AG09319 (cell line): ENCODE results near the gene ARL16.

Experiments used
- DNase-seq: peaks from one replicate; pipeline ENCODE4 v3.0.0-alpha.2; 2010; ENCODE audit warnings: low read depth; ENCODE audit errors: extremely low read depth
- TF ChIP-seq, protein P1 (sequence below): IDR thresholded peaks from 2 replicates; pipeline ENCODE4 v1.5.1; 2011; ENCODE audit warnings: low read depth, mild to moderate bottlenecking, inconsistent platforms, low read length, moderate library complexity

ARL16 gene, protein sequence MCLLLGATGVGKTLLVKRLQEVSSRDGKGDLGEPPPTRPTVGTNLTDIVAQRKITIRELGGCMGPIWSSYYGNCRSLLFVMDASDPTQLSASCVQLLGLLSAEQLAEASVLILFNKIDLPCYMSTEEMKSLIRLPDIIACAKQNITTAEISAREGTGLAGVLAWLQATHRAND

DNA sequence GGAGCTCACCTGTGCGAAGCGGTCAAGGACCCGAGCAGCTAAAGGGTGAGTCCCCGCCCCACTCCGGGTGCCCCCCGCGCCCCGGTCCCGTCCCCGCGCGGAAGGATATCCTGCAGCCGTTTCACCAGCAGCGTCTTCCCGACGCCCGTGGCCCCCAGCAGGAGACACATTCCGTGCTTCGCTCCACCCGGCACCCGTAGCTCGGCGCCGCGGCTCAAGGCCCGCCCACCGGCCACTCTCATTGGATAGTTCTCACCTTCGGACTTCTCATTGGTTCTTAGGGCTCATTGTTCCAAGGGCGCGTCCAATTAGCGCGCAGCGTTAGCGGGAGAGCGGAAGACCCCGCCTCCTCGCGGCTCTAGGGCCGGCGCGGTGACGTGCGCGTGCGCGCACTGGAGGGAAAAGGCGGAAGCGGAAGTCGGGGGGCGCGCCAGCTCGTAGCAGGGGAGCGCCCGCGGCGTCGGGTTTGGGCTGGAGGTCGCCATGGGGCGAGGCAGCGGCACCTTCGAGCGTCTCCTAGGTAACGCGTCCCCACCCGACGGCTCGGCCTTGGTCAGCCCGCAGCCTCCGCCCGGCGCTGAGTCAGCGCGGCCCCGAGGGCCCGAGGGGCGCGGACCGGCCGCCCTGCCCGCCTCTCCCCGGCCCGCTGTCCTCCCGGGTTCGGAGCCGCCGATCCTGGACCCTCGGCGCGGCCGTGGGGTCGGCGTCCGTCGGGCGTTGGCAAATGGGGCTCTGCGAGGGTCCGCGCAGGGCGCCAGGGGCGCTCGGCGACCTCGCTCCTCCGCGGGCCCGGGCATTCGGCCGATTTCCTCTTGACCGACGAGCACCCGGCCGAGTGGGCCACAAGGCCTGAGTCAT is at the start of gene ARL16, which contains the start of gene HGS:
Gene ARL16 (minus strand): TSS at position 214 of the 858 bp plus-strand sequence. CDS start 44 bp downstream, at position 170.
Gene HGS (plus strand): TSS at position 428 of the 858 bp plus-strand sequence. CDS start 56 bp downstream, at position 484.
- peak; percentile 98 for DNase-seq
- TF ChIP-seq, protein P1, sequence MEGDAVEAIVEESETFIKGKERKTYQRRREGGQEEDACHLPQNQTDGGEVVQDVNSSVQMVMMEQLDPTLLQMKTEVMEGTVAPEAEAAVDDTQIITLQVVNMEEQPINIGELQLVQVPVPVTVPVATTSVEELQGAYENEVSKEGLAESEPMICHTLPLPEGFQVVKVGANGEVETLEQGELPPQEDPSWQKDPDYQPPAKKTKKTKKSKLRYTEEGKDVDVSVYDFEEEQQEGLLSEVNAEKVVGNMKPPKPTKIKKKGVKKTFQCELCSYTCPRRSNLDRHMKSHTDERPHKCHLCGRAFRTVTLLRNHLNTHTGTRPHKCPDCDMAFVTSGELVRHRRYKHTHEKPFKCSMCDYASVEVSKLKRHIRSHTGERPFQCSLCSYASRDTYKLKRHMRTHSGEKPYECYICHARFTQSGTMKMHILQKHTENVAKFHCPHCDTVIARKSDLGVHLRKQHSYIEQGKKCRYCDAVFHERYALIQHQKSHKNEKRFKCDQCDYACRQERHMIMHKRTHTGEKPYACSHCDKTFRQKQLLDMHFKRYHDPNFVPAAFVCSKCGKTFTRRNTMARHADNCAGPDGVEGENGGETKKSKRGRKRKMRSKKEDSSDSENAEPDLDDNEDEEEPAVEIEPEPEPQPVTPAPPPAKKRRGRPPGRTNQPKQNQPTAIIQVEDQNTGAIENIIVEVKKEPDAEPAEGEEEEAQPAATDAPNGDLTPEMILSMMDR: no peak

DNA sequence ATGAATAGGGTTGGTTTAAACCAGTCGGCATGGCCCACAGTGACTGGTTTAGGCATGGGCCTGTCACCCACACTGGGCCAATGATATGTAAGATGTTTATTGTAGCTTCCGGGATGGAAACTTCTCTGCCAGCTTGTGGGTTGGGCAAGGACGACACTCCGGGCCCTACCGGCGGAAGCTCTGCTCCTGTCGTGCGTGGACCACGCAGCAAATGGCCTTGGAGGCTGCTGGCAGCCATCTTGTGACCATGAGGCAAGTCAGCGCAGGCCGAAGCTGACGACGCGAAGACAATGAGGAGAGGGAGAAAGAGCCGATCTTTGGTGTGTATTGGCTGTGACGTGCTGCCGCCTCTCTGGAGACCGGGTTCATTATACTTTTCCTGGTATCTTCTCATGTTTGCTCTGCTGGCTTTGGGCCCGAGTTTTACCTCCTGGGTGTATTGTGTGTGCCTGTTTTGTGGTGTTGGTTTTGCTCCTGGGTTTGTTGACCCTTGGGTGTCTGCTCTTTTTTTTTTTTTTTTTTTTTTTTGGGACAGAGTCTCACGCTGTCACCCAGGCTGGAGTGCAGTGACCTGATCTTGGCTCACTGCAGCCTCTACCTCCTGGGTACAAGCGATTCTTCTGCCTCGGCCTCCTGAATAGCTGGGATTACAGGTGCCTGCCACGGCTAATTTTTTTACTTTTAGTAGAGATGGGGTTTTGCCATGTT is 43.9 kb upstream of the ARL16 start:
- TF ChIP-seq, protein P1: no peak
- no peak for DNase-seq

DNA sequence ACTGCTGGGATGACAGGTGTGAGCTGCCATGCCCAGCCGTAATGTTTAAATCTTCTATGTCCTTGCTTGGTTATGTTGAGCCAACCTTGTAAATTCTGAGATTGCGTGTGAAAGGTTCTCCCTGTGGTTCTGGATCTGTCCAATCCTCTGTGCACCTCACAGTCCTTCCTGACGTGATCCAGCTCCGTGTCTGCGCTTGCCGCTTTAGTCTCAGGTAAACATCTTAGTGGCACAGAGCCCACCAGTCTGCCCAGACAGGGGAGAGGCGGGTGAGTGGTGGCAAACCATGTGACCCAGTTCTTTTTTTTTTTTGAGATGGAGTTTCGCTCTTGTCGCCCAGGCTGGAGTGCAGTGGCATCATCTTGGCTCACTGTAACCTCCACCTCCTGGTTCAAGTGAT is 42.4 kb upstream of the ARL16 start:
- TF ChIP-seq, protein P1: no peak
- no peak for DNase-seq

DNA sequence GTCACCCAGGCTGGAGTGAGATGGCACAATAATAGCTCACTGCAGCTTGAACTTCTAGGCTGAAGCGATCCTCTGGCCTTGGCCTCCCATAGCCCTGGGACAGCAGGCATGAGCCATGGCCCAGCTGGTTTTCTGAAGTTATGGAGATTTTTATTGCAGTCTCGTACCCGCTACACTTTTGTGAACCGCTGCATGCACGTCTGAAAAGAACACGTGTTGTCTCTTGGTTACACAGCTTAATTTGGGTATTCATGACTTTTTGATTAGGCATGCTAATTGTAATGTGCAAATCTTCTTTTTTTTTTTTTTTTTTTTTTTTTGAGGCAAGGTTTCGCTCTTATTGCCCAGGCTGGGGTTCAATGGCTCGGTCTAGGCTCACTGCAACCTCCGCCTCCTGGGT is 41.8 kb upstream of the ARL16 start:
- TF ChIP-seq, protein P1: no peak
- DNase-seq: no peak

DNA sequence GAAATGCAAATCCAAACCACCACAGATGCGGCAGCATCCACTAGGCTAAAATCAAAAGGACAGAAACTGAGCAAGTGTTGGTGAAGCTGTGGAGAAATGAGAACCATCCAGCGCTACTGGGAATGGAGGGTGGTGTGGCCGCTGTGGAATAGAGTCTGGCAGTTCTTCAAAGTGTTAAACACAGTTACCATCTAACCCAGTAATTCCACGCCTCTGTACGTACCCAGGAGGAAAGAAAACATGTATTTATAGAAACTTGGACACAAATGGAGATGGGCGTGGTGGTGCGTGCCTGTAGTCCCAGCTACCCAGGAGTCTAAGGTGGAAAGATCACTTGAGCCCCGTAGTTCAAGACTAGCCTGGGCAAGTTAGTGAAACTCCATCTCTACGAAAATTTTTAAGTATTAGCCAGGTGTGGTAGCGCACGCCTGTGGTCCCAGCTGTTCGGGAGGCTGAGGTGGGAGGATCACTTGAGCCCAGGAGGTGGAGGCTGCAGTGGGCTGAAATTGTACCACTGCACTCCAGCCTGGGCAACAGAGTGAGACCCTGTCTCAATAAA is 40.1 kb upstream of the ARL16 start:
- DNase-seq: no peak
- TF ChIP-seq, protein P1: no peak

DNA sequence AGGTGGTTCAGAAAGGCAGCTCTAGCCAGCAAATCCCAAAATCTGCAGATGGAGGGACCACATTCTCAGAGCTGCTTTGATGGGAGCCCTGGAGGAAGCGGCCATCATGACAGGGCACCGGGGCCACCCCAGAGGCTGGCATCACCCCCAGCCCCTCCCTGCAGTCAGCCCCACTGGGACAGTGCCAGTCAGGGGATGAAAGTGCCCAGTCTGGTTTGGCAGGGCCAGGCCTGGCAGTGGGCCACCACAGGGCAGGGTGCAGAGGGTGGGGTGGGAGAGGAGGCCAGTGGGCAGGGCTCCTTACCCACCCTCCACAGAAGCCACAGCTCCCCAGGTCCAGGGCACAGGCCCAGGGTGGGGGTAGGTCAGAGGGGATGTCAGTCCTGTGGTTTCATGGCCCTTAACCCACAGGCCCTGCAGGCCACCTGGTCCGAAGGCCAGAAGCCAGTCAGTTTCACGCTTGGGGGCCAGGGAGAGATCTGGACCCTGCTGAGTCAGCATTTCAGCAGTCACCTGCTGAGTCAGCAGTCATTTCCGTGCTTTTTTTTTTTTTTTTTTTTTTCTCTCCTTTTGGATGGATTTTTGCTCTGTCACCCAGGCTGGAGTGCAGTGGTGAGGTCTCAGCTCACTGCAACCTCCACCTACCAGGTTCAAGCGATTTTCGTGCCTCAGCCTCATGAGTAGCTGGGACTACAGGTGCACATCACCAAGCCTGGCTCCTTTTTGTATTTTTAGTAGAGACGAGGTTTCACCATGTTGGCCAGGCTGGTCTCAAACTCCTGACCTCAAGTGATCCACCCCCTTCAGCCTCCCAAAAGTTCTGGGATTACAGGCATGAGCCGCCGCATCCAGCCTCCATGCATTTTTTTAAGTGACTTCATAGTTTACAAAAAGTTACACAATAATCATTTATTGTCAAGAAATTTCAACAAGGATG is 38.9 kb upstream of the ARL16 start:
- no peak for DNase-seq
- TF ChIP-seq, protein P1: no peak
